ENCODE data around the gene CDH23.

DNA sequence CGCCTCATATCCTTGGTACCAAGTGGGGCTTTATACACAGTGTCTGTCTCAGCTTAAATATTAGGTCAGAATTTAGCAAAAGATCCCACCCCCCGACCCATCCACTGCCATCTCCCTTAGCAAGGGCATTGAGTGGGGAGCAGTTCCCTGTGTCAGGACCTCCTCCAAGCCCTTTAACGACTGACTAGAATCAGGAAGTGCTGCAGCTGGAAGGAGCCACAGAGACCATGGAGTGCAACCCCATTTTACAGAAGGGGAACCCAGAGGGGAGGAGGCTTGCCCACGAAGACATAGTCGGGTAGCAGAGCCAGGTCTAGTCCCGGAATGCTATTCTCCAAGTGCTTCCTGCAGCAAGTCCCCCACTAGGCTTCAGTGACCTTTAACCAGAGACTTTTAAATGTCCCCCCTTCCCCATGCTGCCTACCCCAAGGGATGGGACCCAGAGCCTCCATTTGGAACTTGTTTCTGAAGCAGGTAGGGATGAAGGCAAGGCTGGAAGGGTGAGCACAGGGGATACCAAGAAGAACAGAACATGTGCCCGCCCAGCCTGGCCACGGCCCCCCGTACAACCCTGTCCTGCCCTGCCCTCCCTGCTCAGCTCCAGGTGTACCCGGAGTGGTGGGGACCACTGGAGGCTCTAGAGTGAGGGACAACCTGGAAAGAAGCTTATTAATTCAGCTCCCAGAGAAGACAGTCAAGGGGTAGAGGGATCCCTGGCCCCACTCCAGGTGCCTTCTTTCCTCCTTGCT is 281.5 kb downstream of the CDH23 start:
- TF ChIP-seq CBX5 (IDR thresholded peaks at IDR 0.05; ENCODE audit: borderline replicate concordance, low read depth), result no peak
- no peak for TF ChIP-seq ELK1 (CRISPR knock-in tag; IDR thresholded peaks at IDR 0.05)
- TF ChIP-seq, protein P1, sequence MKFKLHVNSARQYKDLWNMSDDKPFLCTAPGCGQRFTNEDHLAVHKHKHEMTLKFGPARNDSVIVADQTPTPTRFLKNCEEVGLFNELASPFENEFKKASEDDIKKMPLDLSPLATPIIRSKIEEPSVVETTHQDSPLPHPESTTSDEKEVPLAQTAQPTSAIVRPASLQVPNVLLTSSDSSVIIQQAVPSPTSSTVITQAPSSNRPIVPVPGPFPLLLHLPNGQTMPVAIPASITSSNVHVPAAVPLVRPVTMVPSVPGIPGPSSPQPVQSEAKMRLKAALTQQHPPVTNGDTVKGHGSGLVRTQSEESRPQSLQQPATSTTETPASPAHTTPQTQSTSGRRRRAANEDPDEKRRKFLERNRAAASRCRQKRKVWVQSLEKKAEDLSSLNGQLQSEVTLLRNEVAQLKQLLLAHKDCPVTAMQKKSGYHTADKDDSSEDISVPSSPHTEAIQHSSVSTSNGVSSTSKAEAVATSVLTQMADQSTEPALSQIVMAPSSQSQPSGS (CRISPR knock-in tag; IDR thresholded peaks at IDR 0.05), result no peak
- no peak for TF ChIP-seq NBN (IDR thresholded peaks at IDR 0.05; ENCODE audit: low read depth)
- TF ChIP-seq JUND (IDR thresholded peaks at IDR 0.05; ENCODE audit: borderline replicate concordance, low read depth, low read length), result no peak
- no peak for TF ChIP-seq JUND (tag; IDR thresholded peaks at IDR 0.05; ENCODE audit: borderline replicate concordance, low read depth, low read length)
- TF ChIP-seq POLR2A (conservative IDR thresholded peaks at IDR 0.05), result no peak
- TF ChIP-seq CTCF (IDR thresholded peaks at IDR 0.05 in 2 of 3, conservative IDR thresholded peaks at IDR 0.05 in 1 of 3; ENCODE audit: insufficient read depth in 2 of 3, low read depth in 1 of 3, low read length in 3 of 3), result no peak
- no peak for TF ChIP-seq NFIC (IDR thresholded peaks at IDR 0.05)
- no peak for TF ChIP-seq HDAC2 (IDR thresholded peaks at IDR 0.05)
- TF ChIP-seq, protein P2, sequence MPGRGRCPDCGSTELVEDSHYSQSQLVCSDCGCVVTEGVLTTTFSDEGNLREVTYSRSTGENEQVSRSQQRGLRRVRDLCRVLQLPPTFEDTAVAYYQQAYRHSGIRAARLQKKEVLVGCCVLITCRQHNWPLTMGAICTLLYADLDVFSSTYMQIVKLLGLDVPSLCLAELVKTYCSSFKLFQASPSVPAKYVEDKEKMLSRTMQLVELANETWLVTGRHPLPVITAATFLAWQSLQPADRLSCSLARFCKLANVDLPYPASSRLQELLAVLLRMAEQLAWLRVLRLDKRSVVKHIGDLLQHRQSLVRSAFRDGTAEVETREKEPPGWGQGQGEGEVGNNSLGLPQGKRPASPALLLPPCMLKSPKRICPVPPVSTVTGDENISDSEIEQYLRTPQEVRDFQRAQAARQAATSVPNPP (IDR thresholded peaks at IDR 0.05; ENCODE audit: borderline replicate concordance, insufficient read depth, insufficient read length), result no peak
- no peak for TF ChIP-seq CBX2 (IDR thresholded peaks at IDR 0.05; ENCODE audit: insufficient read depth, low read length, poor library complexity, severe bottlenecking)
